ENCODE data around the gene KRT25.

GRCh38 chr17:40778461-40778860, 23.3 kb upstream of the KRT25 start:
- TF ChIP-seq CTCF (IDR thresholded peaks at IDR 0.05) (no peak), POLR2A (IDR thresholded peaks at IDR 0.05) (no peak)
